Left ventricle myocardium inferior (tissue), 1 donor: ENCODE measurements around the gene PSMC5. TPM values are rescaled to one million over a fixed set of nuclear protein-coding genes. Genes with fewer than 3 reads are reported as not detected.

ENCODE experiments used
- DNase-seq: peaks from one replicate; pipeline ENCODE4 v3.0.0-alpha.2; 2020
- H3K27ac ChIP-seq: fragments of 200-600 bp; replicated peaks from 2 replicates; pipeline ENCODE4 v1.8.0; 2021
- H3K27me3 ChIP-seq: fragments of 200-600 bp; 2 replicates; pipeline ENCODE4 v1.8.0; 2021; ENCODE audit warnings: low read depth
- H3K36me3 ChIP-seq: fragments of 200-600 bp; 2 replicates; pipeline ENCODE4 v1.8.0; 2021
- H3K4me1 ChIP-seq: fragments of 200-600 bp; 2 replicates; pipeline ENCODE4 v1.8.0; 2021
- H3K4me3 ChIP-seq: fragments of 200-600 bp; 2 replicates; pipeline ENCODE4 v1.8.0; 2021; ENCODE audit warnings: mild to moderate bottlenecking, moderate library complexity
- H3K9me3 ChIP-seq: fragments of 200-600 bp; replicated peaks from 2 replicates; pipeline ENCODE4 v1.8.0; 2021
- intact Hi-C: fragments of 100-400 bp; cut with micrococcal nuclease; formaldehyde crosslinking; loops from one replicate; pipeline ENCODE4 v1.11.0; 2022
- total RNA-seq: library from RNA; stranded (reverse); fragmentation: NEBNext Ultra II Directional; extraction: Animal tissue kit (Norgen Biotek cat#: 25700); gene quantifications from one replicate; pipeline ENCODE4 v1.2.1, GENCODE V29; 2021
- TF ChIP-seq, protein P1 (sequence below): fragments of 200-600 bp; IDR thresholded peaks from 2 replicates; pipeline ENCODE4 v1.8.0; 2021; ENCODE audit warnings: antibody characterized with exemption, mild to moderate bottlenecking, borderline replicate concordance
- donor health status: DM: no; HTN: yes; CAD: no; lungs with severe emphysema.

Gene PSMC5
- total RNA-seq, 1 donor from 2014 or later = 115 TPM

DNA sequence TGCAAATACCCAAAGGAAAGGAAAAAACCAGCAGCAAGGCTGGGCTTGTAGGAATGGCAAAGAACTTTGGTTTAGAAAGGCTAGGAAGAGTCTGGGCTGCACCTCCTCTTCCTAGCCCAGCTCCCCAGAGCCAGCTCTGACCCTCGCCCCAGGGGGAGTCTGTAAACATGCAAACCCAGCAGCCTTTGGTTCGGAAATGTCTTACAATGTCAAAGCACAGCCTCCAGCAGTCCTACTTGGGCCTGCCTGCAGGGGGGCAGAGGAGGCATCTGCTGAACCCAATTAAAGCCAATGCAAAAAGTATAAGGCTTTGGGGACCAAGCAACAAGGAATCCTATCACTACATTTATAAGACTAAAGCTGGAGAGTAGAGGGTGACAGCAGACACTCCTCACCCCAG lies 5.2 kb downstream of the PSMC5 start:
- TF ChIP-seq, protein P1, sequence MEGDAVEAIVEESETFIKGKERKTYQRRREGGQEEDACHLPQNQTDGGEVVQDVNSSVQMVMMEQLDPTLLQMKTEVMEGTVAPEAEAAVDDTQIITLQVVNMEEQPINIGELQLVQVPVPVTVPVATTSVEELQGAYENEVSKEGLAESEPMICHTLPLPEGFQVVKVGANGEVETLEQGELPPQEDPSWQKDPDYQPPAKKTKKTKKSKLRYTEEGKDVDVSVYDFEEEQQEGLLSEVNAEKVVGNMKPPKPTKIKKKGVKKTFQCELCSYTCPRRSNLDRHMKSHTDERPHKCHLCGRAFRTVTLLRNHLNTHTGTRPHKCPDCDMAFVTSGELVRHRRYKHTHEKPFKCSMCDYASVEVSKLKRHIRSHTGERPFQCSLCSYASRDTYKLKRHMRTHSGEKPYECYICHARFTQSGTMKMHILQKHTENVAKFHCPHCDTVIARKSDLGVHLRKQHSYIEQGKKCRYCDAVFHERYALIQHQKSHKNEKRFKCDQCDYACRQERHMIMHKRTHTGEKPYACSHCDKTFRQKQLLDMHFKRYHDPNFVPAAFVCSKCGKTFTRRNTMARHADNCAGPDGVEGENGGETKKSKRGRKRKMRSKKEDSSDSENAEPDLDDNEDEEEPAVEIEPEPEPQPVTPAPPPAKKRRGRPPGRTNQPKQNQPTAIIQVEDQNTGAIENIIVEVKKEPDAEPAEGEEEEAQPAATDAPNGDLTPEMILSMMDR = no peak
- peaks cover 52% of the 10 kb centered on the region for H3K4me1 ChIP-seq
- no peaks in the 10 kb centered on the region for H3K9me3 ChIP-seq
- DNase-seq = no peak
- H3K4me3 ChIP-seq = no peak overlapping the region
- peaks cover 85% of the 10 kb centered on the region for H3K36me3 ChIP-seq
- no peak overlapping the region for H3K27ac ChIP-seq
- intact Hi-C loops = no loop called here
- no peaks in the 10 kb centered on the region for H3K27me3 ChIP-seq

DNA sequence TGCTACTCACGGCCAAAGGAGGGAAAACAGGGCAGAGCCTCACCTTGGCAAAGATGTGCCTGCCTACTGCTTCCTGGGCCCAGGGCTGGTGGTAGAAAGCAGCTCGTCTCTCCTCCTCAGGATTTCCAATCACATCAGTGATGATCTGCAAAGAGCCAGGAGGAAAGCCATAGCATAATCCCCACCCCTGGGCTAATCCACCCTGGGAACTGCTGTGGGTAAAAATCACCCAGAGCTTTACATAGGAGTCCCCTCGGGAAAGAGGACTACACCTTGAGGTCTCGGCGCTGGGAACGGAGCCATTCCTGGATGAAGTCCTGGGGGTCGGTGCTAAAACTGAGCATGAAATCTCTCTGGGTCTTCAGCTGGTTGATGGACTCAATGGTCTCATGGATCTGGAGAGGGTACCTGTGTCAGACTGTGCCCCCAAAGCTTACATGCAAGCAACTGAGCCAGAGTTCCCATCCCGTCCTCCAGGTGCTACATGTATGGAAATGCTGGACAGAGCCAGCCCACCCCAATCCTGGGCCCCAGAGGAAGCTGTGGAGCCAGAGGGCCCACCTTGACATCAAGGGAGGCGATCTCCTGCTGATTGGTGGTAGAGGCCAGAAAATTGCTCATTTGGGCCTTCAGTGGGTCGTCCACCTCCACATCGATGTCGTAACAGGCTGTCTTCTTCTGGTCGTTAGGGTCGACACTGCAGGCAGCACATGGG lies 6.0 kb downstream of the PSMC5 start:
- Histone ChIP-seq H3K4me1 (peaks cover 52% of the 10 kb centered on the region), H3K27me3 (no peaks in the 10 kb centered on the region), H3K9me3 (no peaks in the 10 kb centered on the region), H3K4me3 (no peak overlapping the region), H3K27ac (no peak overlapping the region), H3K36me3 (peaks cover 85% of the 10 kb centered on the region)
- intact Hi-C loops = no loop called here
- no peak for DNase-seq
- TF ChIP-seq, protein P1 = no peak

DNA sequence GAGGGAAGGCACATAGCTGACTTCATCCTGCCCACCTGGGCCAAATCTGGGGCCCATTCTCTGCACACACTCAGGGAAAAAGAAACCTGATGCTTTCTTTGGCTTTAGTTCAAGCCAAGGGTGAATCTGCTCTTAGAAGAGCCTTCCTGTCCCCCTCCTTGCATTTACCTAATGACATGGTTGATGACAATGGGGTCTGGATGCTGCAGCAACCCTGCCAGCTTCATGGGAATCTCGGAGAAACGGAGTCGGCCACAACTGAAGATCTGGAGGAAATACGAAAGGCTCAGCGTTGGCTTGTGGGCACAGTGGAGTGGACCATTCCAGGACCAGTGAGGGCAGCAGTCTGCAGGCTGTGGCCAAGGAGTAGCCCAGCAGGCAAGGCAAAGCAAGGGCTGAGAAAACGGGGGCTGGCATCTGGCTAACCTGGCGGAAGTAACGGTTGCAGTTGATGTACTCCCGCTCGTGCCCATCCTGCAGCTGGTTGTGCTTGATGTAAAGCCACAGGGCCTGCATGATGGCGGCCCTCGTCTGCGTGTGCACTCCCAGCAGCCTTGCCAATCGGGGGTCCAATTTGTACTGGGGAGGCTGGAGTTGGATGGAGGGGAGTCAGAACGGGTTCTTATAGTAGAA lies 6.6 kb downstream of the PSMC5 start:
- intact Hi-C loops = no loop called here
- Histone ChIP-seq H3K27me3 (no peaks in the 10 kb centered on the region), H3K9me3 (no peaks in the 10 kb centered on the region), H3K4me3 (no peak overlapping the region), H3K4me1 (peaks cover 52% of the 10 kb centered on the region), H3K36me3 (peaks cover 85% of the 10 kb centered on the region), H3K27ac (no peak overlapping the region)
- DNase-seq = no peak
- TF ChIP-seq, protein P1 = no peak

DNA sequence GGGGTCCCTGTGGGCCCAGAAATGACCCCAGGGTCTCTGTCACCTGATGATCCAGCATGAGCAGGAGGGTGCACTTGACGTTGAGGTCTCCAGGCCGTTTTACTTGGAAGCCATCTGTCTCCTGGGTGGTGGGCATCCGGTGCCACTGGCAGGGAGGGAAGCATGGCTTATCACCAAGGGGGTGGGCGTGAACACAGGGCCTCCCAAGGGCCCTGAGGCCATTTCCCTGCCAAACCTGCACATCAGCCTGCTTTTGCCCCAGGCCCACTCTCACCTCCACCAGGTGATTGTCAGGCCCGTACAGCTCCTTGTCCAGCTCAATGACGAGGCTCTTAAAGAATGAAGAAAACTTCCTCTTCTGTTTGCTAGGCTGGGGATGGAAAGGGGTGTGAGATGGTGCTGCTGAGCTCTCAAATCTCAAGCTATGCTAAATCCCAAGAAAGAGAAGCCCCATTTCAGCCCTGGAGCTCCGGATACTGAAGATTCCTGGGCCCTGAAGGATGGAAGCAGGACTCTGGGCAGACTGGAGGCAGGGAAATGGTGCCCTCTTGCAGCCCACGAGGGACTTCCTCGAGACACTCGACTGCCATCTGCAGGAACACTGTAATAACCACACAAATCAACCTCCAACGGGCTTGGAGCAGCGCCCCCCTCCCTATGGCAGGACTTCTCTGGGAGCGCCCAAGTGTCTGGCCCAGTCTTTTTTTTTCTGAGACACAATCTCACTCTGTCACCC lies 7.4 kb downstream of the PSMC5 start:
- no peaks in the 10 kb centered on the region for H3K9me3 ChIP-seq
- H3K27ac ChIP-seq = peak overlapping the region; percentile 50
- TF ChIP-seq, protein P1 = peak; percentile 51
- no peaks in the 10 kb centered on the region for H3K27me3 ChIP-seq
- no peak for DNase-seq
- H3K36me3 ChIP-seq = peaks cover 78% of the 10 kb centered on the region
- peaks cover 52% of the 10 kb centered on the region for H3K4me1 ChIP-seq
- intact Hi-C loops = no loop called here
- no peak overlapping the region for H3K4me3 ChIP-seq

DNA sequence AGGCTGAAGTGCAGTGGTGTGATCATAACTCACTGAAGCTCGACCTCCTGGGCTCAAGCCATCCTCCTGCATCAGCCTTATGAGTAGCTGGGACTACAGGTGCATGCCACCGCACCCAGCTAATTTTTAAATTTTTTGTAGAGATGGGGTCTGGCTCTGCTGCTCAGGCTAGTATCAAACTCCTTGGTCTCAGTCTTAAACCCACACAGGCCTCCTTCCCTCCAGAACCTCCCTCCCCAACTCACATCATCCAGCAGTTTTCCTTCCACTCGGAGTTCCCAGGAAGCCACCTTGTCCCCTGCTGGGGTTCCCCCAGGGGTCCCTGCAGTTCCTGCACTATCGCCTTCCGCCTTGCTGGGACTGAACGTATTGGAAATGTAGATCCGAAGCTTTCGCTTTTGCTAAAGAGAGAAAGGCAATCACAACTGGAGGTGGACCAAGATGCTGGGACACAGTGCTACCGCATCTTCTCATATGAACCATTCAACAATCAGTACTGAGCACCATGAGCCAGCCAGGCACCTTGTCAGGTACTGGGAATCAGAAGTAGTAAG lies 8.0 kb downstream of the PSMC5 start:
- peaks cover 52% of the 10 kb centered on the region for H3K4me1 ChIP-seq

More for the DNA sequence above, 8.0 kb downstream of the PSMC5 start:
- no peak for DNase-seq
- Histone ChIP-seq H3K4me3 (no peak overlapping the region), H3K27ac (peak overlapping the region; percentile 50), H3K36me3 (peaks cover 71% of the 10 kb centered on the region), H3K9me3 (no peaks in the 10 kb centered on the region), H3K27me3 (no peaks in the 10 kb centered on the region)
- TF ChIP-seq, protein P1 = no peak
- intact Hi-C loops = no loop called here
